GM18520 (cell line): ENCODE data around the gene BLVRB.
"Not testable (repeated sequence)": the region's sequence is repeated elsewhere in the genome, so short reads cannot be mapped to it uniquely, and the experiment has no call there.

ENCODE experiments used
- ATAC-seq: cut with Tn5 transposase; IDR thresholded peaks from one replicate; pipeline ENCODE4 v1.9.1; 2021; ENCODE audit not compliant: unreplicated experiment

The BLVRB gene

DNA sequence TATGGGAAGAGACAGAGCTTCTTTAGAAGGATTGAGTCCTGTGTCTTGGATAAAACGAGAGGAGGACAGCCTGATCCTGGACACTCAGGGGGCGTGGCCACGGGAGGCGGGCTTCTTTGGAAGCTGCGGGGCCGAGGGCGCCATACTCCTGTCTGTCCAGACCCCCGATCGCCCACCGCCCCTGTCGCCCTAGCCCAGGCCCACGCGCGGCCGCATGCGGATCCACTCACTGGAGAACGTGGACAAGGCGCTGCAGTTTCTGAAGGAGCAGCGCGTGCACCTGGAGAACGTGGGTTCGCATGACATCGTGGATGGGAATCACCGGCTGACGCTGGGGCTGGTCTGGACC, 24.3 kb upstream of the BLVRB start:
- ATAC-seq: no peak

DNA sequence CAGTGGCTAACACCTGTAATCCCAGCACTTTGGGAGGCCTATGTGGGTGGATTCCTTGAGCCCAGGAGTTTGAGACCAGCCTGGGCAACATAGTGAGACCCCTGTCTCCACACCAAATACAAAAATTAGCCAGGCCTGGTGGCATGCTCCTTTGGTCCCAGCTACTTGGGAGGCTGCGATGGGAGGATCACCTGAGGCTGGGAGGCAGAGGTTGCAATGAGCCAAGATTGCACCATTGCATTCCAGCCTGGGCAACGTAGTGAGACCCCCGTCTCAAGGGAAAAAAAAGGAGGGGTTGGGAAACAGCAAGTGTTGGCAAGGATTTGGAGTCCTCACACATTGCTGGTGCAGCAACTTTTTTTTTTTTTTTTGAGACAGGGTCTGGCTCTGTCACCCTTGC, 20.5 kb upstream of the BLVRB start:
- ATAC-seq: no peak

DNA sequence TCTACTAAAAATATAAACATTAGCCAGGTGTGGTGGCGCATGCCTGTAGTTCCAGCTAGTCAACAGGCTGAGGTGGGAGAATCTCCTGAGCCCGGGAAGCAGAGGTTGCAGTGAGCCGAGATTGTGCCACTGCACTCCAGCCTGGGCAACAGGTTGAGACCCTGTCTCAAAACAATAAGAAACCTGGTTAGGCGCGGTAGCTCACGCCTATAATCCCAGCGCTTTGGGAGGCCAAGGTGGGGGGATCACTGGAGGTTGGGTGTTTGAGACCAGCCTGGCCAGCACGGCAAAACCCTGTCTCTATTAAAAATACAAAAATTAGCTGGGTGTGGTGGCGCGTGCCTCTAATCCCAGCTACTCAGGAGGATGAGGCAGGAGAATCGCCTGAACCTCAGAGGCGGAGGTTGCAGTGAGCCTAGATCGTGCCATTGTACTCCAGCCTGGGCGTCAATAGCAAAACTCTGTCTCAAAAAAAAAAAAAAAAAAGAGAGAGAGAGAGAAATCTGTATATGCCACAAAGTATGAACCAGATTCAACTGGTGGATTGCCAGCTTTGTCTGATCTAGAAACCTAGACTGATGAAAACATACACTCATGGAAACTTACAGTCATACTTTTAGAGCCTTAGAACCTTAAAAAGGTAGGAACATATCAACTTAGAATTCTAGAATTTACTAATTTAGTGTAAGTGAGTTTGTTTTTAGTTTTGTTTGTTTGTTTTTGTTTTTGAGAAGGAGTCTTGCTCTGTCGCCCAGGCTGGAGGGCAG, 10.5 kb upstream of the BLVRB start:
- not testable (repeated sequence) for ATAC-seq

DNA sequence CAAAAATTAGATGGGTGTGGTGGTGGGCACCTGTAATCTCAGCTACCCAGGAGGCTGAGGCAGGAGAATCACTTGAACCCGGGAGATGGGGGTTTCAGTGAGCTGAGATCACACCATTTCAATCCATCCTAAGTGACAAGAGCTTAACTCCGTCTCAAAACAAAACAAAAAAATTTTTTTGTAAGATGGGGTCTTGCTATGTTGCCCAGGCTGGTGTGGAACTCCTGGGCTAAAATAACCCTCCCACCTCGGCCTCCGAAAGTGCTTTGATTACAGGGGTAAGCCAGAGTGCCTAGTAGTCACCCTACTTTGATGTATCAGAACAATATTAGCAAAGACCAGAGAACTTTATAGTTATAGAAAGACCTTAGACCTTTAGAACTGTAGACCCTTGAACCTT, 9.2 kb upstream of the BLVRB start:
- ATAC-seq: no peak

DNA sequence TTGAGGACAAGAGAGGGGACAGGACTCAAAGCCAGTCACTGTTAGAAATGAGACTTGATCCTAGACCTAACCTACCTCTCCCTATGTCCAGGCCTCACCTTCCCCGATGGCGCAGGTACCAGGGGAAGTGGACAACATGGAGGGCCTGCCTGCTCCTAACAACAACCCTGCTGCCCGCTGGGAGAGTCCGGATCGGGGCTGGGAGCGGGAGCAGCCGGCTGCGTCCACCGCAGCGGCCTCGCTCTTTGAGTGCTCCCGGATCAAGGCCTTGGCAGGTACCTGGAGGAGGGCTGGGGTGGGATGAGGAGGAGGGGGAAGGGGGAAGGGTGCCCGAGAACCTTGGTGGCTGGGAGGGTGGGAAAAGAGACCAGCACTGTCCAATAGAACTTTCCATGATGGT, 7.0 kb upstream of the BLVRB start:
- ATAC-seq: no peak

DNA sequence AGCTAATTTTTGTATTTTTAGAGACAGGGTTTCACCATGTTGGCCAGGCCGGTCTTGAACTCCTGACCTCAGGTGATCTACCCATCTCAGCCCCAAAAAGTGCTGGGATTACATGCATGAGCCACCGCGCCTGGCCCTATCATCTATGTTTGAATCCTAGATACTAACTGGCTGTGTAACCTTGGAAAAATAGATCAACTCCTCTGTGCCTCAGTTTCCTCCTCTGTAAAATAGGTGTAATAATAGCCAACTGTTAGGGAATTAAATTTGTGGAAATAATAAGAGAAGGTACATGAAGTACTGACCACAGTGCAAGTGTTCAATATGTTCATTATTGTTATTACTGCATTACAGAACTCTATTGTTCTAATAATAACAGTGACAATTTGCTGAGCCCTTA, 5.6 kb upstream of the BLVRB start:
- ATAC-seq: no peak

DNA sequence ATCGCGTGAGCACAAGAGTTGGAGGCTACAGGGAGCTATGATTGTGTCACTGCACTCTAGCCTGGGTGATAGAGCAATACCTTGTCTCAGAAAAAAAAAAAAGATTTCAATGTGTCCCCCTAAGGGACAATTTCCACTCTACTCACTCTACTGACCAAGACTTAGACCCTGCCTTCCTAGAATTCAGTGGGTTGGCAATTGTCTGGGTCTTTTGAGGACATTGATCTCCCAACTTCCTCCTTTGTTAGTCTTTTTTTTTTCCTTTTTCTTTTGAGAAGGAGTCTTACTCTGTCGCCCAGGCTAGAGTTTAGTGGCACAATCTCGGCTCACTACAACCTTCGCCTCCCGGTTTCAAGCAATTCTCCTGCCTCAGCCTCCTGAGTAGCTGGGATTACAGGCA, 3.5 kb upstream of the BLVRB start:
- no peak for ATAC-seq

DNA sequence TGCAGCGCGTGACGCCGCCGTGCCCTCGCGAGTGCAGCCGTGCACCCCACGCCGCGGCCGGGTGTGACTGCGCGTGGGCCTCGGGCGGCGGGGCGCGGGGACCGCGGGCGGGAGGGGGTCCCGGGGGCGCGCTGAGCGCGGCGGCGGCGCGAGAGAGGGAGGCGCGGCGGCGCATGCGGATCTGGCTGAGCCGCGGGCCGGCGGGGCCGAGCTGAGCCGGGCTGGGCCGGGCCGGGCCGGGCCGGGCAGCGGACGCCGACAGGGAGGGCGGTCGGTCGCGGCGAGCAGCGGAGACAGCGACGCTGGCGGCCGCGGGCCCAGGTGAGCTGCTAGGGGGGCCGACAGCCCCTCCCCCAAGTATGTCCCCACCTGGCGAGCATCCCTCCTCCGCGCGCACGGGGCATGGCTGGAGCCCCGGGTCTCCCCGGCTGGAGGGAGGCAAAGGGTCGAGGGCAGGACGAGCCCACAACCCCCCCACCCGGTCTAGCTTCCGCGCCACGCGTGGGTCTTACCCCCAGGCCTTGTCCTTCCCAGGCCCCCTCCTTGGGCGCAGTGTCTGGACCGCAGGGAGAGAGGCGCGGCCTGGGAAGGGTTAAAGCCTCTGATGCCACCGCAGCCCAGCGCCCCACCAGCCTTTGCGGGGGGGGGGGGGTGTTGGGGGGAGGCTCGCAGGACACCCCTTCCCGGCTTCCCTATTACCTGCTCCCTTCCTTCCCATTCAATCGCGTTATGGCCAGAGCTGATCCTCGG, 1.6 kb upstream of the BLVRB start, which contains the start of gene SPTBN4:
TSS of gene SPTBN4 (plus strand) at position 17 of the 750 bp plus-strand sequence. CDS start 5,621 bp downstream, outside the sequence.
- ATAC-seq: no peak

DNA sequence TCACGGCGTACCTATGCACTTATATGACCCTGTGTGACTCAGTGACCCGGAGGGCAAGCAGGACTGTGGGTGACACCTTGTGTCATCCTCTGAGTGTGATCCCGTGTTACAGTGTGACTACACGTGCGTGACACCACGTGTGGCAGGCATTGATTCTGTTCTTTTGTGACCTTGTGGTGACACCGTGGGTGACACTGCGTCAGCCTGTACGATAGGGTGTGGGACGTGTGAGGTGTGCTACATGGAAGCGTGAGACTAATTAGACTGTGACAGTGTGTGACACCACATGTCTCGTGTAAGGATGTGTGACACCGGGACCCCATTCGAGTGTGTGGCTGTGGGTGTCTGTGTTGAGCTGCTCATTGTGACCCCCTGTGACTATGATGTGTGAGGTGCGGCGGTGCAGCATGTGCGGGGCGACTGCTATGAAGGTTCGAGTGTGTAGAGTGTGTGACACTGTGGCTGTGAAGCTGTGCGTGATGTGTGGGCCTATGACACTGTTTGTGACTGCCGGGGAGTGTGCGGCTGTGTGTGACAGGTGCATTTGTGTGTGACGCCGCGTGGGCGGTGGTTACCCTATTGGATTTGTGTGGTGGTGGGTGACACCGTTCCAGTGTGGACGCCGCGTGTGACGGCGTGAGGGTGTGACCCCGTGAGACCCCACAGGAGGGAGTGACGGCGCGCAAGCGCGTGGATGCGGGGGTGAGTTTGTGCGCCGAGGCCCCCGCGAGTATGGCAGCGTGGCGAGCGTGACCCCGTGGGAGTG, 857 bp upstream of the BLVRB start:
- peak; percentile 34 for ATAC-seq

DNA sequence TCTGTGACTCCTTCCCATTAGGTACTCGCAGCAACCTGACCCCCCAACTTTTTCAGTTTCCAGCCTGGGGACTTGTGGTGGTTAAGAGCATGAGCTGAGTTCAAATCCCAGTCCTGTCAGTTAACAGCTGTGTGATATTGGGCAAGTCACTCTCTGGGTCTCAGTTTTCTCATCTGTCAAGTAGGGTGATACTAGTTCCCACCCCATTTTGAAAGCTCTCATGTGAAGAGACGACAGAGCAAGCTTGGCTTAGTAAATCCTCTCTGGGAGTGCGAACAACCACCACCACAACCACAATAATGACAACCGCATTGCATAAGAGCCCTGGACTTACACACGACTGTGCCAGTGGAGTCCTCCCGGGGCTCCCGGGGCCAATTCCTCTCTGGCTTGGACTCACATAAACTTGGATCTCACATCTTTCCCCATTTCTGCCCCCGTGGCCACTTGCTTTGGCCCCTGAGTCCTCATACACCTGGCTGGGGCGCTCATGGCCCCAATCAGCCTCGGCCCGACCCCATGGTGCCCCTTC, 454 bp downstream of the BLVRB start:
- ATAC-seq: no peak

DNA sequence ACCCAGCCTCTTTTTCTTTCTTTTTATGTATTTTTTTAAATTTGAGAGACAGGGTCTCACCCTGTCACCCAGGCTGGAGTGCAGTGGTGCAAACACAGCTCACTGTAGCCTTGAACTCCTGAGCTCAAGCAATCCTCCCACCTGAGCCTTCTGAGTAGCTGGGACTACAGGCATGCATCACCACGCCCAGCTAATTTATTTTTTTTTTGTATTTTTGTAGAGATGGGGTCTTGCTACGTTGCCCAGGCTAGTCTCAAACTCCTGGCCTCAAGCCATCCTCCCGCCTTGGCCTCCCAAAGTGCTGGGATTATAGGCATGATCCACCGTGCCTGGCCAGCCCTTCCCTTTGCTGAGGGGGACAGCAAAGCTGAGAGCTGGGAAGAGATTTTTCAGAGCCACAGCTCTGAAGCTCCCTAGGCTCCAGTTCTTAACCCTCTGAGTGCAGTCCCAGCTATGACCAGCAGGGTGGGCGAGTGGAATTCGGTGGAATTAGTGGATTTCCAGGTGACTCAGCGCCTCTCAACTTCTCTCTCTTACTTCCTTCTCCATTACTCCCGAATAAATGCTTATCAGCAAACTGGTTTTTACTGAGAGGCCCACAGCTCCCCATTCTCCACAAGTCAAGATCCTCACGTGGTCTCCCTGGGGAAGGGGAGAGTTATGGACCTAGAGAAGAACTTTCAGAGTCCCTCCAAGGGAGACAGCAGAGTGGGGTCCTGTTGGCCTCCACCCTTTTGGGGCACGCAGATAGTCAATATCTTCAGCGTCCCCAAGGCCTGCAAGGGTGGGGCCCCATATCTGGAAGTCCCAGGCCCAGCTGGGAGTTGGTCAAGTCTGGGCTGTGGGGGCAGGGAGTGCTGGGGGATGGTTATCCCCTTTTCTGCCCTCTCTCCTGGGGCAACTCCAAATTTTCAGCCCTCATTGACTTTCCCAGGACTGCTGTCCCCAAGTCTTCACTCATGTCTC, 1.2 kb downstream of the BLVRB start:
- no peak for ATAC-seq

DNA sequence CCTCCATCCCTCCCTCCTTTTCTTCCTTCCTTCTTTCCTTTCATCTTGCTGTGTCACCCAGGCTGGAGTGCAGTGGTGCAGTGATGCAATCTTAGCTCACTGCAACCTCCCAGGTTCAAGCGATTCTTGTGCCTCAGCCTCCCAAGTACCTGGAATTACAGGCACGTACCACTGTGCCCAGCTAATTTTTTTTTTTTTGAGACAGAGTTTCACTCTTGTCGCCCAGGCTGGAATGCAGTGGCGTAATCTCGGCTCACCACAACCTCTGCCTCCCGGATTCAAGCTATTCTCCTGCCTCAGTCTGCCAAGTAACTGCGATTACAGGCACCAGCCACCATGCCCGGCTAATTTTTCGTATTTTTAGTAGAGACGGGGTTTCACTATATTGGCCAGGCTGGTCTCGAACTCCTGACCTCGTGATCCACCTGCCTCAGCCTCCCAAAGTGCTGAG, 1.9 kb downstream of the BLVRB start:
- not testable (repeated sequence) for ATAC-seq

DNA sequence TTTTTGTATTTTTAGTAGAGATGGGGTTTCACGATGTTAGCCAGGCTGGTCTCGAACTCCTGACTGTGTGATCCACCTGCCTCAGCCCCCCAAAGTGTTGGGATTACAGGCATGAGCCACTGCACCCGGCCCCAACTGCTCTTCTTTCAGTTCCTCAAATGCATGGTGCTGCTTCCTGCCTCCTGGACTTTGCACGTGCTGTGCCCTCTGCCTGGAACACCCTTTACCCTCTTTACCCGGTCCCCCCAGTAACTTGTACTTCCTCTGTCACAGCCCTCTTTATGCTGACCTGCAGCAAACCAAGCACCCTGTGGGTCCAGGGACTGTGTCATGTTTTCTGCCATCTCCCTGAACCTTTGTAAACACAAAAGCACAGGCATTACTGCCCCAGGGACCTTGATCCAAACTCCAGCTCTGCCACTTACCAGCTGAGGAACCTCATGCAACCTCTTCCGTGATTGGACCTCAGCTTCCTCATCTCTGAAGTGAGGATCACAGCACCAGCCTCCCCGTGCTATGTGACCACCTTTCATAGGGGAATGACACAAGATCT, 3.8 kb downstream of the BLVRB start:
- ATAC-seq: no peak

DNA sequence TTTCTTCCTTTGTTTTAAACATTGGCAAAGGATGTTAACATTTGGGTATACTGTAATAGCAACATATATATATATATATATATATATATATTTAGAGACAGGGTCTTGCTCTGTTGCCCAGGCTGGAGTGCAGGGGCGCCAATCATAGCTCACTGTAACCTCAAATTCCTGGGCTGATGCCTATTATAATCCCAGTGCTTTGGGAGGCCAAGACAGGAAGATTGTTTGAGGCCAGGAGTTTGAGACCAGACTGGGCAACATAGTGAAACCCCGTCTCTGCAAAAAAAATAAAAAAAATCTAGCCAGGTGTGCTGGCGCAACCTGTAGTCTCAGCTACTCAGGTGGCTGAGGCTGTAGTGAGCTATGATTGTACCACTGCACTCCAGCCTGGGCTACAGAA, 5.4 kb downstream of the BLVRB start:
- ATAC-seq: no peak

DNA sequence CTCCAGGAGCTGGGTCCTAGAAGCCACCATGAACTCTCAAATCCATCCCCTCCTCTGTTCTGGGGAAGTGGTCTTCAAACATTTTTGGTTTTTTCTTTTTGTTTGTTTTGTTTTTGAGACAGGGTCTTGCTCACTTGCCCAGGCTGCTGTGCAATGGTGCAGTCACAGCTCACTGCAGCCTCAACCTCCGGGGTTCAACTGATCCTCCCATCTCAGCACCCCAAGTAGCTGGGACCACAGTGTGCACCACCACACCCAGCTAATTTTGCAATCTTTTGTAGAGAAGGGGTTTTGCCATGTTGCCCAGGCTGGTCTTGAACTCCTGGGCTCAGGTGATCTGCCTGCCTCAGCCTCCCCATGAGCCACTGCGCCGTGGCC, 7.0 kb downstream of the BLVRB start:
- no peak for ATAC-seq

DNA sequence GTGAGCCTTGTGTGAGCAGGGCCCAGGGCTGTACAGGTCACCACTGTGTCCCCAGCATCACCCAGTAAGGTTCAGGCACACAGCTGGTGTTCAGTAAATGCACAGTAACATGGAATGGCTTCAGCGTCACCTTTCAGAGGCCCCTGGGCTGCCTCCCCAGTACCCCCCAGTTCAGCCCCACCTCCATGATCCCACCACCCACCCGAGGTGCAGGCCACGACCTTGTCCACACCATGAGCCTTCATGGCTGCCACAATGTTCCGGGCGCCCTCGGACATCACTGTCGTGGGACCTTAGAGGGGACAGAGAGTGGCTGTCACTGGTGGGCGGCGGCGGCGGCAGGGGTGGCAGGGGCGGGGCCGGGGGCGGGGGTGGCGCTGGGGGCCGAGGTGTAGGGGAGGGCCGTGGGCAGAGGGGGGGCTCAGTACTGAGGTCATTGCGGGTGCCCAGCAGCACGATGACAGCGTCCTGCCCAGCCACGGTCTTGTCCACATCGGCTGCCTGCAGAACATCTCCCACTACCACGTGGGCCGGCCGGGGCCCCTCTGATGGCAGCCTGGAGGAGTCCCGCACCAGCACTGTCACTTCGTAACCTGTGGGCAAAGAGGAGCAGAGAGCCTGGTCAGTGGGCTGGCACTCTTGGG, 7.5 kb downstream of the BLVRB start:
- no peak for ATAC-seq

DNA sequence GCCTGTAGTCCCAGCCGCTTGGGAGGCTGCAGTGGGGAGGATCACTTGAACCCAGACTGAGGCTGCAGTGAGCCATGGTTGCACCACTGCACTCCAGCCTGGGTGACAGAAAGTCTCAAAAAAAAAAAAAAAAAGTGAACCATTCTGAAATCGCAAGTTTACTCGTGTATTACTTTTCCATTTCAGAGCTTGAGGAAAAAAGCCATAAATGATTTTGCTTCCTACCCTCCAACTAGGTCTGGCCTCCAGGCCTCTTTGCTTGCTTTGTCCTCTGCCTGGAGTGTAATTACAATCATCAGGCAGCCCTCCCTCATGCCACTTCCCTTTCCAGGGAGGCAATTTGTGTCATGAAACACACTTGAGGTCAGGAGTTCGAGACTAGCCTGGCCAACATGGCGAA, 8.5 kb downstream of the BLVRB start:
- no peak for ATAC-seq

DNA sequence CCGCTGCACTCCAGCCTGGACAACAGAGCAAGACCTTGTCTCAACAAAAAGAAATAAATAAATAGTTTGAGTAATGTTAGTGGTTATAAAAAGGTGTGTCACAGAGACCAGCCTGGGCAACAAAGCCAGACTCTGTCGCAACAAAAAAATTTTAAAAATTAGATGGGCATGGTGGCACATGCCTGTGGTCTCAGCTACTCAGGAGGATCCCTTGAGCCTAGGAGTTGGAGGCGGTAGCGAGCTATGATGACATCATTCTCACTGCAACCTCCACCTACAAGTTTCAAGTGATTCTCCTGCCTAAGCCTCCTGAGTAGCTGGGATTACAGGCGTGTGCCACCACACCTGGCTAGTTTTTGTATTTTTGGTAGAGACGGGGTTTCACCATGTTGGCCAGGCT, 11.6 kb downstream of the BLVRB start:
- ATAC-seq: not testable (repeated sequence)

DNA sequence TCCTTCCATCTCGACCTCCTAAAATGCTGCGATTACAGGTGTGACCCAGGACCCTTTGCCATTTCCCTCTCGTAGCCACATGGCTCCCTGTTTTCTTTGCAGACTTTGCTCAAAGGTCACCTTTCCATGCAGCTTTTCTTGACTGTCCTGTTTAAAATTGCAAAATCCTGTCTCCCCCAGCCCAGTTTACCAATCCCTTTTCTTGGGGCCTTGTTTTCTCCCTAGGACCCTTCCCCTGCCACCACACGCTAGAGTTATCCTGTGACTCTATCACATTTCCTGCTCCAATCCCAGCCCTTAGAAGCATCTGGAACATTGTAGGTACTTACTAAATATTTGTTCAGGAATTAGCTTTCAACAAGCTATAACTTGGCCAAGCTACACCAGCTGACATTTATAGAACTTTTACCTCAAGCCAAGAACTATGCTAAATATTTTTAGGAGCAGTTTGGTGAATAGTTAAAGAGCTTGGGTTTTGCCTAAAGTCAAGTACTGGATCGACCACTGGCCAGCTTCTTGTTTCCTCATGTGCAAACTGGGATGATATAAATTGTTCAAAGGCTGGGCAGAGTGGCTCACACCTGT, 12.3 kb downstream of the BLVRB start:
- no peak for ATAC-seq
